CD8-positive, alpha-beta memory T cell (primary cell): ENCODE results near the gene OARD1. TPM values are rescaled to one million over a fixed set of nuclear protein-coding genes. Genes with fewer than 3 reads are reported as not detected.

ENCODE experiments used
- CTCF ChIA-PET: fragments of 350-600 bp; sonication (Branson Sonifier 250); formaldehyde crosslinking; loops from one replicate; lab custom pipeline; 2021; ENCODE audit warnings: antibody characterized with exemption; lab: Charles Lee
- POLR2A ChIA-PET: fragments of 350-600 bp; sonication (Branson Sonifier 250); formaldehyde crosslinking; loops from one replicate; lab custom pipeline; 2021; ENCODE audit warnings: antibody characterized with exemption; lab: Charles Lee
- DNase-seq, 5 donors: peaks; one replicate each; pipeline versions ENCODE4 v3.0.0 to v3.0.0-alpha.2; 2020 to 2022; ENCODE audit warnings: mixed read lengths in 1 of 5
- H3K27ac ChIP-seq: one replicate; pipeline ENCODE4 v1.7.0; 2013; ENCODE audit warnings: low read depth, mild to moderate bottlenecking, low read length, moderate library complexity
- H3K27me3 ChIP-seq: 2 replicates; pipeline ENCODE4 v1.7.0; 2013; ENCODE audit warnings: low read length, mild to moderate bottlenecking; ENCODE audit not compliant: insufficient read depth, poor library complexity, severe bottlenecking
- H3K36me3 ChIP-seq: 2 replicates; pipeline ENCODE4 v1.7.0; 2013; ENCODE audit warnings: mild to moderate bottlenecking, low read length, moderate library complexity; ENCODE audit not compliant: insufficient read depth
- H3K4me1 ChIP-seq: 2 replicates; pipeline ENCODE4 v1.7.0; 2013; ENCODE audit warnings: mild to moderate bottlenecking, low read length, moderate library complexity; ENCODE audit not compliant: insufficient read depth
- H3K4me3 ChIP-seq: 2 replicates; pipeline ENCODE4 v1.7.0; 2013; ENCODE audit warnings: mild to moderate bottlenecking, low read length
- H3K9me3 ChIP-seq: 2 replicates; pipeline ENCODE4 v1.7.0; 2013; ENCODE audit warnings: mild to moderate bottlenecking, low read length
- H3K27ac Mint-ChIP-seq, 8 donors: one replicate each; pipeline ENCODE4 v1.8.0; 2020 to 2021; ENCODE audit warnings: mixed read lengths in 8 of 8, mild to moderate bottlenecking in 6 of 8, inconsistent platforms in 3 of 8, moderate library complexity in 3 of 8
- H3K27me3 Mint-ChIP-seq, 2 donors: one replicate each; pipeline ENCODE4 v1.8.0; 2020 to 2021; ENCODE audit warnings: mixed read lengths in 2 of 2, mild to moderate bottlenecking in 1 of 2, moderate library complexity in 1 of 2
- H3K36me3 Mint-ChIP-seq, 3 donors: one replicate each; pipeline ENCODE4 v1.8.0; 2020 to 2021; ENCODE audit warnings: mixed read lengths in 3 of 3, inconsistent platforms in 1 of 3, mild to moderate bottlenecking in 1 of 3
- H3K4me1 Mint-ChIP-seq, 3 donors: one replicate each; pipeline ENCODE4 v1.8.0; 2020 to 2021; ENCODE audit warnings: mixed read lengths in 3 of 3, inconsistent platforms in 1 of 3, mild to moderate bottlenecking in 1 of 3
- H3K4me3 Mint-ChIP-seq, 7 donors: one replicate each; pipeline ENCODE4 v1.8.0; 2020 to 2021; ENCODE audit warnings: mixed read lengths in 7 of 7, mild to moderate bottlenecking in 6 of 7, moderate library complexity in 4 of 7, inconsistent platforms in 2 of 7
- H3K9me3 Mint-ChIP-seq, 5 donors: one replicate each; pipeline ENCODE4 v1.8.0; 2020 to 2022; ENCODE audit warnings: mixed read lengths in 5 of 5, mild to moderate bottlenecking in 3 of 5, moderate library complexity in 2 of 5, inconsistent platforms in 1 of 5
- polyA plus RNA-seq: library from polyadenylated mRNA; unstranded; fragments of 300-500 nt; fragmentation: Illumina TruSeq; gene quantifications from one replicate; pipeline ENCODE4 v1.2.3, GENCODE V29; 2021
- total RNA-seq, 2 experiments: library from RNA; stranded (reverse); gene quantifications; one replicate each; pipeline ENCODE4 v1.2.3, GENCODE V29; 2021

OARD1 gene
- total and polyA plus RNA-seq, 3 experiments from 2014 or later = 41.9 to 51.1 (median 42.9) TPM

GRCh38 chr6:41062056-41062455 lies 10.1 kb downstream of the OARD1 start:
- no peaks in the 10 kb centered on the region for H3K9me3 Mint-ChIP-seq
- peaks cover 5 to 83% (median 16%) of the 10 kb centered on the region in 3 donors for H3K36me3 Mint-ChIP-seq
- Histone ChIP-seq H3K27ac (no peak overlapping the region), H3K36me3 (peaks cover 30% of the 10 kb centered on the region), H3K9me3 (no peaks in the 10 kb centered on the region), H3K4me3 (no peak overlapping the region), H3K27me3 (no peaks in the 10 kb centered on the region), H3K4me1 (no peaks in the 10 kb centered on the region)
- no peak overlapping the region for H3K27ac Mint-ChIP-seq
- no peak for DNase-seq
- H3K4me3 Mint-ChIP-seq = no peak overlapping the region
- peaks cover 6 to 10% (median 6%) of the 10 kb centered on the region in 3 donors for H3K4me1 Mint-ChIP-seq
- POLR2A ChIA-PET = no interaction called here
- CTCF ChIA-PET = no interaction called here
- no peaks in the 10 kb centered on the region for H3K27me3 Mint-ChIP-seq

GRCh38 chr6:41061196-41061726 lies 10.9 kb downstream of the OARD1 start:
- Histone ChIP-seq H3K36me3 (peaks cover 29% of the 10 kb centered on the region), H3K27ac (no peak overlapping the region), H3K27me3 (no peaks in the 10 kb centered on the region), H3K4me3 (no peak overlapping the region), H3K9me3 (no peaks in the 10 kb centered on the region), H3K4me1 (no peaks in the 10 kb centered on the region)
- H3K4me1 Mint-ChIP-seq = peaks cover 0 to 2% (median 0%) of the 10 kb centered on the region in 3 donors
- CTCF ChIA-PET = interaction anchor here (0.7 kb wide), 2 partner anchors 36 to 49 kb away, joined by 4 read pairs; no protein-coding TSS in a partner anchor
- no peak for DNase-seq
- peaks cover 0 to 83% (median 16%) of the 10 kb centered on the region in 3 donors for H3K36me3 Mint-ChIP-seq
- peak overlapping the region in 1 of 8 donors; percentile 63 for H3K27ac Mint-ChIP-seq
- H3K9me3 Mint-ChIP-seq = no peaks in the 10 kb centered on the region
- H3K27me3 Mint-ChIP-seq = no peaks in the 10 kb centered on the region
- no peak overlapping the region for H3K4me3 Mint-ChIP-seq
- POLR2A ChIA-PET = no interaction called here

- no peak overlapping the region for H3K4me3 ChIP-seq
- peaks cover 20% of the 10 kb centered on the region for H3K36me3 ChIP-seq
- no peak overlapping the region for H3K4me3 Mint-ChIP-seq
- peak overlapping the region in 1 of 8 donors; percentile 3 for H3K27ac Mint-ChIP-seq
- H3K36me3 Mint-ChIP-seq = peaks cover 0 to 80% (median 21%) of the 10 kb centered on the region in 3 donors
- no peak for DNase-seq
- no peaks in the 10 kb centered on the region for H3K9me3 Mint-ChIP-seq
- ChIA-PET CTCF (interaction anchor here (1.0 to 1.5 kb wide), 2 partner anchors 10 to 31 kb away, joined by 4 to 5 read pairs; no protein-coding TSS in a partner anchor), POLR2A (no interaction called here)
- no peaks in the 10 kb centered on the region for H3K4me1 ChIP-seq
- no peaks in the 10 kb centered on the region for H3K9me3 ChIP-seq
- no peaks in the 10 kb centered on the region for H3K27me3 Mint-ChIP-seq
- no peaks in the 10 kb centered on the region for H3K27me3 ChIP-seq
- no peak overlapping the region for H3K27ac ChIP-seq
- H3K4me1 Mint-ChIP-seq = no peaks in the 10 kb centered on the region
These were observed 12.6 kb downstream of the OARD1 start for GRCh38 chr6:41059556-41059955.

GRCh38 chr6:41058783-41059181 lies 13.4 kb downstream of the OARD1 start:
- Histone ChIP-seq H3K9me3 (no peaks in the 10 kb centered on the region), H3K4me1 (no peaks in the 10 kb centered on the region), H3K4me3 (no peak overlapping the region), H3K27me3 (no peaks in the 10 kb centered on the region), H3K27ac (no peak overlapping the region), H3K36me3 (peaks cover 12% of the 10 kb centered on the region)
- H3K27me3 Mint-ChIP-seq = no peaks in the 10 kb centered on the region
- H3K36me3 Mint-ChIP-seq = peaks cover 0 to 72% (median 21%) of the 10 kb centered on the region in 3 donors
- CTCF ChIA-PET = interaction anchor here (1.5 kb wide), 1 partner anchor 30 kb away, joined by 4 read pairs; no protein-coding TSS in a partner anchor
- POLR2A ChIA-PET = no interaction called here
- H3K4me1 Mint-ChIP-seq = no peaks in the 10 kb centered on the region
- peak overlapping the region in 1 of 8 donors; percentile 55 for H3K27ac Mint-ChIP-seq
- H3K4me3 Mint-ChIP-seq = no peak overlapping the region
- no peaks in the 10 kb centered on the region for H3K9me3 Mint-ChIP-seq
- no peak for DNase-seq

- peaks cover 5% of the 10 kb centered on the region for H3K36me3 ChIP-seq
- H3K27ac ChIP-seq = no peak overlapping the region
- H3K9me3 Mint-ChIP-seq = no peaks in the 10 kb centered on the region
- ChIA-PET POLR2A (no interaction called here), CTCF (interaction anchor here (1.4 to 5.0 kb wide), 3 partner anchors 9 to 29 kb away, joined by 3 to 22 read pairs (median 8); partner anchors contain the start of gene UNC5CL)
- H3K4me3 Mint-ChIP-seq = no peak overlapping the region
- no peak overlapping the region for H3K4me3 ChIP-seq
- DNase-seq = no peak
- no peaks in the 10 kb centered on the region for H3K27me3 Mint-ChIP-seq
- peaks cover 11% of the 10 kb centered on the region for H3K4me1 ChIP-seq
- no peaks in the 10 kb centered on the region for H3K27me3 ChIP-seq
- no peaks in the 10 kb centered on the region for H3K9me3 ChIP-seq
- no peak overlapping the region for H3K27ac Mint-ChIP-seq
- H3K36me3 Mint-ChIP-seq = peaks cover 0 to 56% (median 21%) of the 10 kb centered on the region in 3 donors
- H3K4me1 Mint-ChIP-seq = peaks cover 9 to 10% (median 9%) of the 10 kb centered on the region in 3 donors
These were observed 15.2 kb downstream of the OARD1 start for GRCh38 chr6:41056768-41057490.

GRCh38 chr6:41055149-41055548 lies 17.0 kb downstream of the OARD1 start:
- no peaks in the 10 kb centered on the region for H3K9me3 ChIP-seq
- no peaks in the 10 kb centered on the region for H3K27me3 ChIP-seq
- H3K36me3 Mint-ChIP-seq = peaks cover 0 to 46% (median 20%) of the 10 kb centered on the region in 3 donors
- peak overlapping the region in 1 of 8 donors; percentile 5 for H3K27ac Mint-ChIP-seq
- H3K4me3 ChIP-seq = no peak overlapping the region
- DNase-seq = no peak
- CTCF ChIA-PET = interaction anchor here (0.9 to 5.0 kb wide), 5 partner anchors 11 to 27 kb away, joined by 3 to 22 read pairs (median 5); partner anchors contain the start of gene UNC5CL
- no peaks in the 10 kb centered on the region for H3K36me3 ChIP-seq
- H3K4me1 ChIP-seq = peaks cover 18% of the 10 kb centered on the region
- H3K4me1 Mint-ChIP-seq = peaks cover 14 to 17% (median 14%) of the 10 kb centered on the region in 3 donors
- H3K27ac ChIP-seq = no peak overlapping the region
- no peaks in the 10 kb centered on the region for H3K27me3 Mint-ChIP-seq
- no peak overlapping the region for H3K4me3 Mint-ChIP-seq
- POLR2A ChIA-PET = no interaction called here
- no peaks in the 10 kb centered on the region for H3K9me3 Mint-ChIP-seq

- H3K4me3 Mint-ChIP-seq = no peak overlapping the region
- H3K27ac Mint-ChIP-seq = no peak overlapping the region
- no peaks in the 10 kb centered on the region for H3K27me3 ChIP-seq
- no peak overlapping the region for H3K27ac ChIP-seq
- peaks cover 0 to 45% (median 16%) of the 10 kb centered on the region in 3 donors for H3K36me3 Mint-ChIP-seq
- no peak for DNase-seq
- no peaks in the 10 kb centered on the region for H3K9me3 Mint-ChIP-seq
- no peak overlapping the region for H3K4me3 ChIP-seq
- H3K9me3 ChIP-seq = no peaks in the 10 kb centered on the region
- ChIA-PET POLR2A (no interaction called here), CTCF (interaction anchor here (0.9 to 5.0 kb wide), 4 partner anchors 11 to 27 kb away, joined by 3 to 22 read pairs (median 4); no protein-coding TSS in a partner anchor)
- no peaks in the 10 kb centered on the region for H3K27me3 Mint-ChIP-seq
- H3K4me1 ChIP-seq = peaks cover 18% of the 10 kb centered on the region
- H3K4me1 Mint-ChIP-seq = peaks cover 14 to 17% (median 14%) of the 10 kb centered on the region in 3 donors
- H3K36me3 ChIP-seq = no peaks in the 10 kb centered on the region
These were observed 17.6 kb downstream of the OARD1 start for GRCh38 chr6:41054511-41054910.
